Measurements from ENCODE around the gene AFF3.
"Not testable (repeated sequence)": the region's sequence is repeated elsewhere in the genome, so short reads cannot be mapped to it uniquely, and the experiment has no call there.

The AFF3 gene

GRCh38 chr2:99512181-99512591 is 630.2 kb downstream of the AFF3 start:
- no peaks in the 10 kb centered on the region for H3K36me3 Mint-ChIP-seq (ENCODE audit: low read depth)
- no peak overlapping the region for H3K4me3 Mint-ChIP-seq
- H3K4me1 Mint-ChIP-seq (ENCODE audit: low read depth) = no peaks in the 10 kb centered on the region
- no peak for DNase-seq (ENCODE audit: low spot score)
- H3K27me3 Mint-ChIP-seq (ENCODE audit: low read depth) = peaks cover 10% of the 10 kb centered on the region
- H3K9me3 Mint-ChIP-seq = no peaks in the 10 kb centered on the region
- H3K27ac Mint-ChIP-seq = no peak overlapping the region

GRCh38 chr2:99509387-99509786 is 633.0 kb downstream of the AFF3 start:
- H3K9me3 Mint-ChIP-seq = no peaks in the 10 kb centered on the region
- H3K36me3 Mint-ChIP-seq (ENCODE audit: low read depth) = no peaks in the 10 kb centered on the region
- no peaks in the 10 kb centered on the region for H3K27me3 Mint-ChIP-seq (ENCODE audit: low read depth)
- H3K27ac Mint-ChIP-seq = no peak overlapping the region
- H3K4me1 Mint-ChIP-seq (ENCODE audit: low read depth) = no peaks in the 10 kb centered on the region
- H3K4me3 Mint-ChIP-seq = no peak overlapping the region
- no peak for DNase-seq (ENCODE audit: low spot score)

- Mint-ChIP-seq H3K27ac (no peak overlapping the region), H3K27me3 (ENCODE audit: low read depth) (no peaks in the 10 kb centered on the region), H3K4me1 (ENCODE audit: low read depth) (peaks cover 1% of the 10 kb centered on the region)
These were observed 634.2 kb downstream of the AFF3 start for GRCh38 chr2:99507937-99508818.

DNA sequence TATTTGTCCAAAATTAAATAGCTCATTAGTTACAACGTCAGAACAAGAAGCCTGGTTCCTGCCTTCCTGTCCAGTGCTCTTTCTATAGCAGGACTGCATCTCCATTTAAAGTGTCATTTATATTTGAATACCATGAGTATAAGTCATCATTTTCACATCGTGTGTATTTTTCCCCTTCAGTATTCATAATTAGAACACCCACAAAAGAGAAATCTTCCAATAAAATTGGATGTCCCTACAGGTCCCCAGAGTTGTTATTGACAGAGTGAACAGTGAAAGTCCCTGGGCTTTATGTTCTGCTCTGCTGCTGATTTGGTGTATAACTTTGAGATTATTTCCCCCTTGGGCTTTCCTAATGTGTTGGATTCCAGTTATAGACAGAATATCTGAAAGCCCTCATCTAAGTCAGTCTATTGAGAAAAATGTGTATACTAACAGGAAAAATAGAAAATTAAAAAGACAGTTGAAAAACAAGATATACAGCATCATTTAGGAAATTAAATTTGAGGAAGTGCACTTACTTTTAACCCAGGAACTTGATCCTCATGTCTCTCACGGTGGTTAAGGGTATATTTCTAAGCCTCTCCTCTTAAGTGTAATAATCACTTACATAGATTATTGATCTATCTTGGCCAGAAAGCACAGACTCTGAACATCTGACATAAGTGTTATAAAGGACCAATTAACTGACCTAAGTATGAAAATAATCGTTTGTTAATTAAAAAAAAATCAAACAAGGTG is 637.4 kb downstream of the AFF3 start:
- Mint-ChIP-seq H3K4me1 (ENCODE audit: low read depth) (peaks cover 1% of the 10 kb centered on the region), H3K4me3 (no peak overlapping the region), H3K36me3 (ENCODE audit: low read depth) (no peaks in the 10 kb centered on the region), H3K27me3 (ENCODE audit: low read depth) (peaks cover 3% of the 10 kb centered on the region), H3K27ac (no peak overlapping the region), H3K9me3 (no peaks in the 10 kb centered on the region)
- DNase-seq (ENCODE audit: low spot score) = no peak

More at GRCh38 chr2:99507937-99508818, 634.2 kb downstream of the AFF3 start:
- Mint-ChIP-seq H3K36me3 (ENCODE audit: low read depth) (no peaks in the 10 kb centered on the region), H3K9me3 (no peaks in the 10 kb centered on the region), H3K4me3 (no peak overlapping the region)
- no peak for DNase-seq (ENCODE audit: low spot score)

DNA sequence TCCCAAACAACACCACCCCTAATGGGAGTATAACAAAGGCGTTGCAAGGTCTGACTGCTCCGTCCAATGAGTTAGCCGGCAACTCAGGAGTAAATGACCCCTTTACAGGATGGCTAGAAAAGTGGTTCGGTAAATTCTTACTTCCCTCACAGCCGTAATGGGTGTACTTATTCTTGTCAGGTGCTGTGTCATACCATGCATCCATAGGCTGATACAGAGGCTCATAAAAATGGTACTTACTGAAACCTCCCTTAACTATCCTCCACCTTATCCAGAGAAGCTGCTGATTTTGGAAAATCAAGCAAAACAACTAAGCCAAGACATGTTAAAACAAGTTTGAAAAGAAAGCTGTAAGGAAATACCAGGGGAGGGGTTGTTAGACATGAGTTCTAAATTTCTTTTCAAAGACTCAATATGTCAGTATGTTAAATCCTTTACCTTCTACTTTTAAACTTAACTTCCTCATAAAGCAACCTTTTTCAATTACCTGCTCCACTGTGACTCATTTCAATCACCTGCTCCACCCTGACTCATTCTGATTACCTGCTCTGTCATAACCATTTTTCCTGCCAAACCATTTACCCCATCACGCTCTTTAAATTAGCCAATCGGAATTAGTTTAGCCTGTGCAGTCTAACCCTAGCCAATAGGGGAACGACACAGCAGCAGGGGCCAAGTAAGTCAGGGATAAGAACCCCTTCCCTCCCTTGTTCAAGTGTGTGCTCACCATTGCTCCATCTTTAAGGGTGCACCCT is 638.6 kb downstream of the AFF3 start:
- not testable (repeated sequence) for H3K27ac Mint-ChIP-seq; DNase-seq (ENCODE audit: low spot score); H3K9me3 Mint-ChIP-seq; H3K36me3 Mint-ChIP-seq (ENCODE audit: low read depth); H3K4me3 Mint-ChIP-seq; H3K4me1 Mint-ChIP-seq (ENCODE audit: low read depth)
- peaks cover 13% of the 10 kb centered on the region for H3K27me3 Mint-ChIP-seq (ENCODE audit: low read depth)

DNA sequence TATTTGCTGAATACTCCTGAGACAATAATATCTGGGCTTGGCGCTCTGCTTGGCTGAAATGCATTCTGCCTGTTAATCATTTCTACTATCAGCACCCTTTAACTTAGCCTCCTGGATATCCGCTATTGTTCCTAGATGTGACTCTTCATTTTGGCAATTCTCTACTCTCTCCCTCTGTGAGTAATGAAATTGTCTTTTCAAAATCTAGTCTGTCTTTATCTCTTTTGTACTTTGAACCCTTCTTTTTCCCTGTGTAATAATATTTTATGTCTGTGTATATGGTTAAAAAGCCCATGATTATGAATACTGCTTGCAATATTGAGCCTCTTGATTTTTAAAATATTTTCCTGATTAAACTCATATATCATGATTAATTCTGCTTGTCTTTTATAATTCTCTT is 646.4 kb downstream of the AFF3 start:
- Mint-ChIP-seq H3K27ac (no peak overlapping the region), H3K4me1 (ENCODE audit: low read depth) (peaks cover 3% of the 10 kb centered on the region), H3K27me3 (ENCODE audit: low read depth) (peaks cover 23% of the 10 kb centered on the region), H3K4me3 (no peak overlapping the region), H3K36me3 (ENCODE audit: low read depth) (no peaks in the 10 kb centered on the region), H3K9me3 (no peaks in the 10 kb centered on the region)
- DNase-seq (ENCODE audit: low spot score) = no peak
